Measurements from ENCODE around the gene PTGDR.

DNA sequence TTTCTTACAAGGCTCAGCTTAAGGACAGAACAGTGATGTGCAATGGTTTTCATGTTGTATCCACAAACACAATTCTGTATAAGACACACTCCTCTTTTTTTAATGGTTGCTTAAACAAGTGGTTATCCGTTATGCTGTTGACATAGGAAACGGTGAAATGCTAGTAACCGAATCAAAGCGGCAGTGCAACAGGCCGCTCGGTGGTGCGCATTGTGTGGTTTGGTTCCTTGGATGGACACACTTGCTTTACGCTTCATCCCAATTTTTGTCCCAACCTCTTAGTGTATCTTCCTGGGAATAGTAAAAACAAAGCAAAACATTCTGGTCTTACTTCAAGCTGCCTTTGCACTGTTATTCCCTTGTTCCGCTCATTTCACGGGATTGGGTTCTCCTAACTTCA lies 46.0 kb downstream of the PTGDR start:
- no peak for TF ChIP-seq POLR2AphosphoS5 (IDR thresholded peaks at IDR 0.05)
- TF ChIP-seq, protein P1, sequence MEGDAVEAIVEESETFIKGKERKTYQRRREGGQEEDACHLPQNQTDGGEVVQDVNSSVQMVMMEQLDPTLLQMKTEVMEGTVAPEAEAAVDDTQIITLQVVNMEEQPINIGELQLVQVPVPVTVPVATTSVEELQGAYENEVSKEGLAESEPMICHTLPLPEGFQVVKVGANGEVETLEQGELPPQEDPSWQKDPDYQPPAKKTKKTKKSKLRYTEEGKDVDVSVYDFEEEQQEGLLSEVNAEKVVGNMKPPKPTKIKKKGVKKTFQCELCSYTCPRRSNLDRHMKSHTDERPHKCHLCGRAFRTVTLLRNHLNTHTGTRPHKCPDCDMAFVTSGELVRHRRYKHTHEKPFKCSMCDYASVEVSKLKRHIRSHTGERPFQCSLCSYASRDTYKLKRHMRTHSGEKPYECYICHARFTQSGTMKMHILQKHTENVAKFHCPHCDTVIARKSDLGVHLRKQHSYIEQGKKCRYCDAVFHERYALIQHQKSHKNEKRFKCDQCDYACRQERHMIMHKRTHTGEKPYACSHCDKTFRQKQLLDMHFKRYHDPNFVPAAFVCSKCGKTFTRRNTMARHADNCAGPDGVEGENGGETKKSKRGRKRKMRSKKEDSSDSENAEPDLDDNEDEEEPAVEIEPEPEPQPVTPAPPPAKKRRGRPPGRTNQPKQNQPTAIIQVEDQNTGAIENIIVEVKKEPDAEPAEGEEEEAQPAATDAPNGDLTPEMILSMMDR (IDR thresholded peaks at IDR 0.05): no peak
